ENCODE measurements around the gene PCDH9.

PCDH9 gene

GRCh38 chr13:66714795-66715194, 515.3 kb downstream of the PCDH9 start:
- no peaks in the 10 kb centered on the region for H3K36me3 ChIP-seq (ENCODE audit: control insufficient read depth, insufficient read depth, low read length)
- no peaks in the 10 kb centered on the region for H3K27me3 ChIP-seq (replicated peaks; ENCODE audit: control insufficient read depth, insufficient read depth, low read length)
- DNase-seq (ENCODE audit: extremely low read depth, insufficient read length), result no peak
- TF ChIP-seq, protein P1, sequence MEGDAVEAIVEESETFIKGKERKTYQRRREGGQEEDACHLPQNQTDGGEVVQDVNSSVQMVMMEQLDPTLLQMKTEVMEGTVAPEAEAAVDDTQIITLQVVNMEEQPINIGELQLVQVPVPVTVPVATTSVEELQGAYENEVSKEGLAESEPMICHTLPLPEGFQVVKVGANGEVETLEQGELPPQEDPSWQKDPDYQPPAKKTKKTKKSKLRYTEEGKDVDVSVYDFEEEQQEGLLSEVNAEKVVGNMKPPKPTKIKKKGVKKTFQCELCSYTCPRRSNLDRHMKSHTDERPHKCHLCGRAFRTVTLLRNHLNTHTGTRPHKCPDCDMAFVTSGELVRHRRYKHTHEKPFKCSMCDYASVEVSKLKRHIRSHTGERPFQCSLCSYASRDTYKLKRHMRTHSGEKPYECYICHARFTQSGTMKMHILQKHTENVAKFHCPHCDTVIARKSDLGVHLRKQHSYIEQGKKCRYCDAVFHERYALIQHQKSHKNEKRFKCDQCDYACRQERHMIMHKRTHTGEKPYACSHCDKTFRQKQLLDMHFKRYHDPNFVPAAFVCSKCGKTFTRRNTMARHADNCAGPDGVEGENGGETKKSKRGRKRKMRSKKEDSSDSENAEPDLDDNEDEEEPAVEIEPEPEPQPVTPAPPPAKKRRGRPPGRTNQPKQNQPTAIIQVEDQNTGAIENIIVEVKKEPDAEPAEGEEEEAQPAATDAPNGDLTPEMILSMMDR (IDR thresholded peaks at IDR 0.05; ENCODE audit: insufficient read depth, low read length, poor library complexity, severe bottlenecking), result no peak
- no peak overlapping the region for H3K4me3 ChIP-seq (replicated peaks; ENCODE audit: low read depth, low read length)

- no peaks in the 10 kb centered on the region for H3K27me3 ChIP-seq (replicated peaks; ENCODE audit: control insufficient read depth, insufficient read depth, low read length)
- TF ChIP-seq, protein P1 (IDR thresholded peaks at IDR 0.05; ENCODE audit: insufficient read depth, low read length, poor library complexity, severe bottlenecking), result no peak
- H3K36me3 ChIP-seq (ENCODE audit: control insufficient read depth, insufficient read depth, low read length), result no peaks in the 10 kb centered on the region
- no peak overlapping the region for H3K4me3 ChIP-seq (replicated peaks; ENCODE audit: low read depth, low read length)
- DNase-seq (ENCODE audit: extremely low read depth, insufficient read length), result no peak
These were observed 526.0 kb downstream of the PCDH9 start for GRCh38 chr13:66704110-66704509.

GRCh38 chr13:66703597-66703996, 526.5 kb downstream of the PCDH9 start:
- TF ChIP-seq, protein P1 (IDR thresholded peaks at IDR 0.05; ENCODE audit: insufficient read depth, low read length, poor library complexity, severe bottlenecking), result no peak
- Histone ChIP-seq H3K27me3 (replicated peaks; ENCODE audit: control insufficient read depth, insufficient read depth, low read length) (no peaks in the 10 kb centered on the region), H3K4me3 (replicated peaks; ENCODE audit: low read depth, low read length) (no peak overlapping the region), H3K36me3 (ENCODE audit: control insufficient read depth, insufficient read depth, low read length) (no peaks in the 10 kb centered on the region)
- no peak for DNase-seq (ENCODE audit: extremely low read depth, insufficient read length)

DNA sequence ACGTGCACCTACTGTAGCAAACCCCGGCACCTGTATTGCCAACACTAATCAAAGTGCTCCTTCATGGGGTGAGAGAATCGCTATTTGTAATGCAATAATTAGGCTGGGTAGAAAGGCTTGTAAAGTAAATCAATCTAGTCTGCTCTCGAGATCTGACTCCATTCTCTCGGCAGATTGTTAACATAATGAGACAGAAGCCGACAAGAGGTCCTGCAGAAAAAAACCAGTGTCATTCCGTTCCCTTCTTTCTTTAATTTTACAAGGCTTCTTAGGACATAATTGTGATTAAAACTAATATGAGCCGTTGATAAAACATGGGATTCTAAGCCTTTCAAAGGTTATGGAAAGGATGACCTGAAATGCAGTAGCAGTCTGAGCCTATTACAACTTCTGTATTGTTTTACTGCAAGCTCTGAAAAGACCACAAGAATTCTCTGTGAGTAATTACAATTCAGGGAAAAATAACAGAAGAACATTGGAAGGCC, 530.0 kb downstream of the PCDH9 start:
- no peak for DNase-seq (ENCODE audit: extremely low read depth, insufficient read length)

GRCh38 chr13:66693656-66694055, 536.5 kb downstream of the PCDH9 start:
- no peaks in the 10 kb centered on the region for H3K36me3 ChIP-seq (ENCODE audit: control insufficient read depth, insufficient read depth, low read length)
- H3K4me3 ChIP-seq (replicated peaks; ENCODE audit: low read depth, low read length), result no peak overlapping the region
- TF ChIP-seq, protein P1 (IDR thresholded peaks at IDR 0.05; ENCODE audit: insufficient read depth, low read length, poor library complexity, severe bottlenecking), result no peak
- no peak for DNase-seq (ENCODE audit: extremely low read depth, insufficient read length)
- no peaks in the 10 kb centered on the region for H3K27me3 ChIP-seq (replicated peaks; ENCODE audit: control insufficient read depth, insufficient read depth, low read length)

More for the DNA sequence above, 530.0 kb downstream of the PCDH9 start:
- TF ChIP-seq, protein P1 (IDR thresholded peaks at IDR 0.05; ENCODE audit: insufficient read depth, low read length, poor library complexity, severe bottlenecking), result no peak
- H3K36me3 ChIP-seq (ENCODE audit: control insufficient read depth, insufficient read depth, low read length), result no peaks in the 10 kb centered on the region
- no peak overlapping the region for H3K4me3 ChIP-seq (replicated peaks; ENCODE audit: low read depth, low read length)
- no peaks in the 10 kb centered on the region for H3K27me3 ChIP-seq (replicated peaks; ENCODE audit: control insufficient read depth, insufficient read depth, low read length)

DNA sequence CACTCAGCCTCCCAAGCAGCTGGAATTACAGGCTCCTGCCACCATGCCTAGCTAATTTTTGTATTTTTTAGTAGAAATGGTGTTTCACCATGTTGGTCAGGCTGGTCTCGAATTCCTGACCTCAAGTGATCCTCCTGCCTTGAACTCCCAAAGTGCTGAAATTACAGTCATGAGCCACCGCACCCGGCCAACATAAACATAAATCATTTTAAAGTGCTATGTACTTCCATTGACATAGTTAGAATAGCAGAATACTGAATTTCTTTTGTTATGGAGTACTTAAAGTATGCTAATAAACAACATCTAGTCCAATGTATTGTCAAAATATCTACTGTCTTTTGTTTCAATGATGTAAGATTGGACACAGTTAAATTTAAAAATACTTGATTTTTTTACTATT, 539.0 kb downstream of the PCDH9 start:
- no peak overlapping the region for H3K4me3 ChIP-seq (replicated peaks; ENCODE audit: low read depth, low read length)
- no peak for DNase-seq (ENCODE audit: extremely low read depth, insufficient read length)
- TF ChIP-seq, protein P1 (IDR thresholded peaks at IDR 0.05; ENCODE audit: insufficient read depth, low read length, poor library complexity, severe bottlenecking), result no peak
- no peaks in the 10 kb centered on the region for H3K27me3 ChIP-seq (replicated peaks; ENCODE audit: control insufficient read depth, insufficient read depth, low read length)
- H3K36me3 ChIP-seq (ENCODE audit: control insufficient read depth, insufficient read depth, low read length), result no peaks in the 10 kb centered on the region
